Measurements from ENCODE around the gene BPHL.
A peak's percentile ranks its signal among the peaks of the same experiment; 100 is the strongest.

The BPHL gene

GRCh38 chr6:3094815-3095214 is 23.7 kb upstream of the BPHL start:
- no peak for DNase-seq (ENCODE audit: low read depth)
- no peak for TF ChIP-seq CTCF (IDR thresholded peaks at IDR 0.05; ENCODE audit: low read length, missing control alignments)
- H3K4me3 ChIP-seq (replicated peaks; ENCODE audit: low read depth, low read length), result no peak overlapping the region

DNA sequence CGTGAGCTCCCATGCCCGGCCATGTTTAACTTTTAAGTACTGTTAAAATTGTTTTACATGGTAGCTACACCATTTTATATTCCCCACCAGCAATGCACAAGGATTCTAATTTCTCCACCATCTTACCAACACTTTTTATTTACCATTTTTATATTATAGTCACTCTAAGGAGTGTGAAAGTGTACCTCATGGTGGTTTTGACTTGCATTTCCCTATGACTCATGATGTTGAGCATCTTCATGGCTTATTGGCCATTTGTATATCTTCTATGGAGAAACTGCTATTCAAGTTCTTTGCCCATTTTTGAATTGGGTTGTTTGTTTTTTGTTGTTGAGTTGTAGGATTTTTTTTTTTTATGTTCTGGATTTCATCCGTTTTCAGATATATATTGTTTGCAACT is 15.6 kb upstream of the BPHL start:
- no peak for TF ChIP-seq CTCF (IDR thresholded peaks at IDR 0.05; ENCODE audit: low read length, missing control alignments)
- no peak for DNase-seq (ENCODE audit: low read depth)
- H3K4me3 ChIP-seq (replicated peaks; ENCODE audit: low read depth, low read length), result no peak overlapping the region

- TF ChIP-seq CTCF (IDR thresholded peaks at IDR 0.05; ENCODE audit: low read length, missing control alignments), result no peak
- no peak for DNase-seq (ENCODE audit: low read depth)
Observed at GRCh38 chr6:3108746-3109414, 9.6 kb upstream of the BPHL start.

GRCh38 chr6:3109761-3110160 is 8.8 kb upstream of the BPHL start:
- no peak for TF ChIP-seq CTCF (IDR thresholded peaks at IDR 0.05; ENCODE audit: low read length, missing control alignments)

More at GRCh38 chr6:3108746-3109414, 9.6 kb upstream of the BPHL start:
- no peak overlapping the region for H3K4me3 ChIP-seq (replicated peaks; ENCODE audit: low read depth, low read length)

DNA sequence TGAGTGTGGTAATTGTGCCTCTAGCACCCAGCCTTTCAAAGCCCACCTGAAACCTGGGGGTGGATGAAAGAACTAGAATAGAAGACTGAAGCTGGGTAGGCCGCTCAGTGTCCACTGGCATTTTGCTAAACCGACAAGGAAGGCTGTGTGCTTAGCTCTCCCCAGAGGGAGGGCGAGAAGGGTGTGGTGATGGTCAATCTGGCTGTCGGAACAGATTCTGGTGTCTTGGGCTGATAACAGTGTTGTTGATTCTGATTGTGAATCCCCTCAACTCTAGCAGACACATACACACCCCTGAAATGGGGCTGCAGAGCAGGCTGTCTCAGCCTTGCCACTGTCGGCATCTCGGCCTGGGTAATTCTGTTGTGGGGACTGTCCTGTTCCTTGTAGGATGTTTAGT is 4.1 kb upstream of the BPHL start:
- DNase-seq (ENCODE audit: low read depth), result no peak
- H3K4me3 ChIP-seq (replicated peaks; ENCODE audit: low read depth, low read length), result no peak overlapping the region
- TF ChIP-seq CTCF (IDR thresholded peaks at IDR 0.05; ENCODE audit: low read length, missing control alignments), result no peak

More at GRCh38 chr6:3109761-3110160, 8.8 kb upstream of the BPHL start:
- no peak overlapping the region for H3K4me3 ChIP-seq (replicated peaks; ENCODE audit: low read depth, low read length)
- no peak for DNase-seq (ENCODE audit: low read depth)

DNA sequence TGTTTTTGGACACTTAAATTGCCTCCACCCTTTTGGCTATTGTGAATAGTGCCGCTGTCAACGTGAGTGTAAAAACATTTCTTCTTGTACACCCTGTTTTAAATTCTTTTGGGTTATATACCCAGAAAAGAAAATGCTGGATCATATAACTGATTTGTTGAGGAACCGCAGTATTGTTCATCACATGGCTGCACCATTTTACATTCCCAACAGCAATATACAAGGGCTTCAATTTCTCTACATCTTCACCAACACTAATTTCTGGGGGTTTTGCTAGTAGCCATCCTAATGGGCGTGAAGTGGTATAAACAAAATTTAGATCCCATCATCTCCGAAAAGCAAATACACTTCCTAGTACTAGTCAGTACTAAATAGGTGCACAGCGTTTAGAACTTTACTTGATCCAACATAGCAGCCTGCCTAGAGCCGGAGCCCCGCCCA is 579 bp upstream of the BPHL start:
- no peak for DNase-seq (ENCODE audit: low read depth)
- peak overlapping the region; percentile 84 for H3K4me3 ChIP-seq (replicated peaks; ENCODE audit: low read depth, low read length)
- TF ChIP-seq CTCF (IDR thresholded peaks at IDR 0.05; ENCODE audit: low read length, missing control alignments), result no peak

Measured in fibroblast of pulmonary artery (primary cell).